GM12874 (cell line): ENCODE results near the gene ACKR3.

Experiments
- TF ChIP-seq, protein P1 (sequence below): IDR thresholded peaks from 2 replicates; pipeline ENCODE4 v1.5.1; 2011; ENCODE audit warnings: low read depth, mild to moderate bottlenecking, control low read depth, low read length, moderate library complexity; ENCODE audit not compliant: insufficient read depth

ACKR3 gene

DNA sequence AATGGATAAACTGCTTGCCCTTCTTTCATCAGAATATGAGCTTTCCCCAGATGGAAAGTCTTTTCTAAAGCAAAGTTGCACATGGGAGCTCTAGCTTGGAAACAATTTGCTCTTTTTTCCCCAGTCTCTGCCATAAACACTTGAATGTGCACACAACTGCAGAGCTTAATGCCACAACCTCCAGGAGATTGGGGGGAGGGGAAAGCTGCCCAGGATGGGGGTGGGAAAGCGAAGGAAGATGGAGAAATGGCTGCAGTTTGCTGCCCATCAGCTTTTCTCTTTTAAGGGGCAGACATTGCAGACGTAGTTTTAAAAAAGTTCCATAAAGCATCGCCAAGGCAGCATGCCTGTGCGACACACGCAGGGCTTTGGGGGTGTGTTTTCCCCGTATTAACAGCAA, 1.5 kb downstream of the ACKR3 start:
- TF ChIP-seq, protein P1, sequence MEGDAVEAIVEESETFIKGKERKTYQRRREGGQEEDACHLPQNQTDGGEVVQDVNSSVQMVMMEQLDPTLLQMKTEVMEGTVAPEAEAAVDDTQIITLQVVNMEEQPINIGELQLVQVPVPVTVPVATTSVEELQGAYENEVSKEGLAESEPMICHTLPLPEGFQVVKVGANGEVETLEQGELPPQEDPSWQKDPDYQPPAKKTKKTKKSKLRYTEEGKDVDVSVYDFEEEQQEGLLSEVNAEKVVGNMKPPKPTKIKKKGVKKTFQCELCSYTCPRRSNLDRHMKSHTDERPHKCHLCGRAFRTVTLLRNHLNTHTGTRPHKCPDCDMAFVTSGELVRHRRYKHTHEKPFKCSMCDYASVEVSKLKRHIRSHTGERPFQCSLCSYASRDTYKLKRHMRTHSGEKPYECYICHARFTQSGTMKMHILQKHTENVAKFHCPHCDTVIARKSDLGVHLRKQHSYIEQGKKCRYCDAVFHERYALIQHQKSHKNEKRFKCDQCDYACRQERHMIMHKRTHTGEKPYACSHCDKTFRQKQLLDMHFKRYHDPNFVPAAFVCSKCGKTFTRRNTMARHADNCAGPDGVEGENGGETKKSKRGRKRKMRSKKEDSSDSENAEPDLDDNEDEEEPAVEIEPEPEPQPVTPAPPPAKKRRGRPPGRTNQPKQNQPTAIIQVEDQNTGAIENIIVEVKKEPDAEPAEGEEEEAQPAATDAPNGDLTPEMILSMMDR, result no peak

DNA sequence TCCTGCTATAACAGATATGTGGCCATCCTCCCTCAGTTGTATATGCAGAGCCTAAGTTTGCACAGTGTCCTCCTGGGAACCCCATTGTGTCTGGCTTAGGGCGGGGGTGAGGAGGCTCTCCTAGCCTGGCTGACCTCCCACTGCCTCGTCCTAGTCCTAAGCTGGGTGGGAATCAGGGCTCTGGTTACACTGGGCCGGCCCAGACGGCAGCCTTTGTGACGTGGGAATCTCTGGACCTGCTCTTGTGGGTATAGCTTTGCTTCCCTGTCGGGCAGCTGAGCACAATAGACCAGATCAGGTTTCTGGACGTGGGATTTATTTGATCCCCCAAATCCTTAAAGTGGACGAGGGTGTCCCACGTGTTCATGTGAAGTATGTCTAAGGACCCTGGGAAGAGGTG, 2.9 kb downstream of the ACKR3 start:
- TF ChIP-seq, protein P1, result no peak

DNA sequence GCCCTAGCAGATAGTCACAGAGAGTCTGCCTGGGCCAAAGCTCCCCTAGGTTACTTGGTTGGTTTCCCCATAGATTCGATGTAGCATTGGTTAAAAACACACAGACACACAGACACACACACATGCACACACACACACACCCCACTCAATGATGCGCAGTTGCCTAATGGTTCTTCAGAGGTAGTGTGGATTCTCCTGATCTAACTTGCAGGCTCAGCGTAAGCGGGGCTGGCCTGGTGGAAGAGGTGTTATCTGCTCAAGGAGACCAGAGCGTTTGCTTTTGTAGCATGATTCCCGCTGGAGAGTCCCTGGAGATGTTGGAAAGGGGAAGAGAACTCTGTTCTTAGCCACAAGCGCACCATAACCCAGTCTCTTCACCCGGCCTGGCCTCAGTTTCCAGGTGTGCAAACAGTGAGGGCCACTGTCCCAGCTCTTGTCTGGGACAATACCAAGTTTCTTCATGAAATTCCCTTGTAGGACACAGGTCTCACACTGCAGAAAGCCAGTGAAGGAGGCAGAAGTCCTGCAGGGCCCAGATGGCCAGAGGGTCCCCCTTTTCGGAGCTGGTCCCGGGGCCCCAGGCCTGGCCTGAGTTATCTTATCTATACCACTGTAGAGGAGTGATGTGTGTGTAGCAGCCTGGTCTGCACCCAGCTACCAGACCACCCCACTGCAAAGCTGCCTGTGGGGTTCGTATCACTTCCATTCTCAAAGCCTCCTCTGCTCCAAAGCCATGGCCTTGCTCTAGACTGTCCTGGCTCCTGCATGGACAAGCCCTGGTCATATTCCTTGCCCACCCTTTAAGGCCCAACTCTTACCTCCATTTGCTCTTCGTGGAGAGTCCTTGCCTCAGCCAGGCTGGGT, 3.7 kb downstream of the ACKR3 start:
- TF ChIP-seq, protein P1, result no peak

DNA sequence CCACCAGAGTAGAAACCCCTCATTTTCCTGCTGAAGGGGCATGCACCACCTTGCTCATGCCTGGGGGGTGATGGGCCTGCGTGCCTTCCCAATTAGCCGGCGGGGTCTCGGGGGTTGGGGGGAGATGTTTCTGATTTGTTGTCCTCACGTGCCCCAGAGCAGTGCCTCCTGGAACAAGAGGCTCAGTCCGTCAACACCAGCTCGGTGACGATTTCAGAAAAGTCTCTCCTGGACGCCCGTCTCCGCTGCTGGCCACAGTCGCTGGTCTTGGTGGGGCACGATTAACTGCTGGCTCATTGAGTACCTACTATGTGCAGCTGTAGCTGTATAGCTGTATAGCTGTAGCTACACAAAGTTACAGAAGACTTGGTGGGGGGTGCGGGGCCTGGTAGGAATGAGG, 4.4 kb downstream of the ACKR3 start:
- TF ChIP-seq, protein P1, result no peak

DNA sequence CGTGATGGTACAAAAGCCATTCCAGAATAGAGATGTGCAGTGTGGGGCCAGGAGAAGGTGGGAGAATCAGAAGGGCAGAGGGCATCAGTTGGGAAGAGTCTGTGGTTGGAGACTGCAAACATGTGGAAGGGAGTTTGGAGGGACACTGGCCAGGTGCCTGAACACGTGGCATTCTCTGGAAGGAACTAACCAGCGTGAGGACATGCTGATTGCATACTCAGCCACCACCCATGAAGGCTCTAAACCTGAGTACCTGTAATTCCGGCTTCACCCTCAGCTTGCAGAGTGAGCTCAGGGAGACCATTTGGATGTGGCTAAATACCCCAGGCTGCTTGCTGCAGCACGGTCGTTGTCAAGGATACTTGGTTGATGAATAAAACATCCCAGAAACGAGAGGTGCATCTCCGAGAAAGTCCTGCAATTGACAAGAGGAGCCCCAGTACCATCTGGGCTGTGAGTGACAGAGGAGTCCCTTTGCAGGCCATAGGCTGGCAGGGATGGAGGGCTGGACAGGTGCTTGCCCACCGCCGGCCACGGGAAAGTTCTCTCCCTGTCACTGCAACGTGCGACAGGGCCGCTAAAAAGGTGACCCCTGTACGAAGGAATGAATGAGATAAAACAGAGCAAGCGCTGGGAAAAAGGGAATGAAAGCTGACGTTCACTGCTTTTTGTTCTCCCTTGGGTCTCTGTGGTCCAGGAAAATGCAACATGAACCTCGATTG, 5.0 kb downstream of the ACKR3 start:
- TF ChIP-seq, protein P1, result no peak

DNA sequence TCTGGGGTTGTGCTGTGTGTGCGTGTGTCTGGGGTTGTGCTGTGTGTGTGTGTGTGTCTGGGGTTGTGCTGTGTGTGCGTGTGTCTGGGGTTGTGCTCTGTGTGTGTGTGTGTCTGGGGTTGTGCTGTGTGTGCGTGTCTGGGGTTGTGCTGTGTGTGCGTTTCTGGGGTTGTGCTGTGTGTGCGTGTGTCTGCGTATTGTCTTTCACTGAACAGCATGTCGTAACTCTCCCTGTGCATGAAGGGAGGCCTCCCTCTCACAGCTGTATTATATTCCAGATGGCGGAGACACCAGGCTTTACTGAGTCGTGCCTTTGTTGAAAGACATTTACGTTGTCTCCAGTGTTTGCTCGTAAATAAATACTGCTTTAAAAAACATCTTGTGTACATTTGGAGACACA, 5.9 kb downstream of the ACKR3 start:
- TF ChIP-seq, protein P1, result no peak

DNA sequence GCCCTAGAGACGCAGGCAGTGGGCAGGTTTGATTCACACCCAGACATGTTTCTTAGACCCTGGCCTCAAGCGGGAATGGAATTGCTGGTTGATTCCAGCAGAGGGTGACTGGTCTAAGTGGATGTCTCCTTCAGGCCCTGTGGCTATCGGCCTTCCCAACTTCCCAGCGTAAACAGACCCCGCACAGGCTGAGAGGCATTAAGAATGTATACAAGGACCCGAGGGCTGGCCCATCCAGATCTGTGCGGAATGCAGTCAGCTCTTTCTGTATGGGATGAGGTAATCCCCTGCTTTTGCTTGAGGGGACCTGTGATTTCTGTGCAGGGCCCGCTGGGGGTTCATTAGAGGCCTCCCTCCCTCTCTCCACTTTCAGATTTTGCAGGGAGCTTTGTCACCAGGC, 6.5 kb downstream of the ACKR3 start:
- TF ChIP-seq, protein P1, result no peak
